Prostate gland (tissue), 2 donors: ENCODE data around the gene C16orf89. TPM values are rescaled to one million over a fixed set of nuclear protein-coding genes. Genes with fewer than 3 reads are reported as not detected.

Experiments
- DNase-seq: peaks from one replicate; pipeline ENCODE4 v3.0.0-alpha.2; 2019; ENCODE audit warnings: low spot score
- H3K27ac ChIP-seq, 2 donors: fragments of 200-600 bp; sonication (generic); 2 replicates each; pipeline ENCODE4 v1.5.1; 2017 to 2019
- H3K27me3 ChIP-seq: fragments of 200-600 bp; sonication (generic); replicated peaks from 2 replicates; pipeline ENCODE4 v1.5.1; 2019; ENCODE audit not compliant: insufficient read depth
- H3K36me3 ChIP-seq, 2 donors: fragments of 200-600 bp; sonication (generic); 1 replicate in 1 of 2; 2 replicates in 1 of 2; pipeline versions ENCODE4 v1.5.1 to v1.8.1; 2017 to 2019
- H3K4me1 ChIP-seq: fragments of 200-600 bp; sonication (generic); replicated peaks from 2 replicates; pipeline ENCODE4 v1.5.1; 2019
- H3K4me3 ChIP-seq, 2 donors: fragments of 200-600 bp; sonication (generic); 2 replicates each; pipeline ENCODE4 v1.5.1; 2017 to 2019
- H3K9me3 ChIP-seq: fragments of 200-600 bp; sonication (generic); 2 replicates; pipeline ENCODE4 v1.5.1; 2017
- CTCF ChIP-seq, 4 experiments: fragments of 200-600 bp in 2 of 4; fragments of 450-650 bp in 2 of 4; sonication (generic) in 2 of 4; IDR thresholded peaks; 1 replicate in 3 of 4; 2 replicates in 1 of 4; pipeline ENCODE4 v1.5.1; 2016 to 2019; ENCODE audit warnings: antibody characterized with exemption in 4 of 4, mild to moderate bottlenecking in 2 of 4, moderate library complexity in 2 of 4
- POLR2A ChIP-seq: fragments of 450-650 bp; IDR thresholded peaks from one replicate; pipeline ENCODE4 v1.6.1; 2016; ENCODE audit warnings: antibody characterized with exemption, mild to moderate bottlenecking
- POLR2AphosphoS5 ChIP-seq: sonication (generic); formaldehyde crosslinking; IDR thresholded peaks from one replicate; pipeline ENCODE4 v1.6.1; 2017; ENCODE audit warnings: antibody characterized with exemption
- WGBS: methylation state at CpG from one replicate; pipeline ENCODE4 v1.1.5; 2018; 5-methylcytosine and 5-hydroxymethylcytosine counted together
- intact Hi-C: fragments of 100-400 bp; cut with DNase I; formaldehyde crosslinking; loops from one replicate; pipeline ENCODE4 v1.14.2; 2022
- total RNA-seq, 2 donors: library from RNA; depleted of rRNA; stranded (reverse); fragments of >200 nt; gene quantifications; one replicate each; pipeline ENCODE4 v1.1.0, GENCODE V29; 2016

The C16orf89 gene
- total RNA-seq, 2 donors from 2014 or later: 6.6 to 29.4 TPM

GRCh38 chr16:5058476-5058875, 7.3 kb downstream of the C16orf89 start:
- no peak for TF ChIP-seq POLR2A
- TF ChIP-seq POLR2AphosphoS5: no peak
- TF ChIP-seq CTCF (IDR thresholded peaks at IDR 0.05): no peak
- 62% methylated on average over 7 of the region's 7 CpGs for WGBS
- intact Hi-C loops: no loop called here
- Histone ChIP-seq H3K36me3 (no peaks in the 10 kb centered on the region), H3K27me3 (no peaks in the 10 kb centered on the region), H3K4me1 (no peaks in the 10 kb centered on the region), H3K27ac (no peak overlapping the region), H3K4me3 (no peak overlapping the region), H3K9me3 (no peaks in the 10 kb centered on the region)
- DNase-seq: no peak

GRCh38 chr16:5056352-5056751, 9.4 kb downstream of the C16orf89 start:
- Histone ChIP-seq H3K36me3 (no peaks in the 10 kb centered on the region), H3K27ac (no peak overlapping the region), H3K27me3 (no peaks in the 10 kb centered on the region), H3K4me3 (no peak overlapping the region), H3K9me3 (no peaks in the 10 kb centered on the region), H3K4me1 (no peaks in the 10 kb centered on the region)
- 17% methylated on average over 11 of the region's 11 CpGs for WGBS
- intact Hi-C loops: no loop called here
- no peak for DNase-seq
- TF ChIP-seq POLR2A (no peak), CTCF (IDR thresholded peaks at IDR 0.05) (no peak), POLR2AphosphoS5 (no peak)

- Histone ChIP-seq H3K4me1 (no peaks in the 10 kb centered on the region), H3K36me3 (no peaks in the 10 kb centered on the region), H3K27ac (no peak overlapping the region), H3K9me3 (no peaks in the 10 kb centered on the region), H3K27me3 (no peaks in the 10 kb centered on the region), H3K4me3 (no peak overlapping the region)
- TF ChIP-seq POLR2A (no peak), POLR2AphosphoS5 (no peak), CTCF (IDR thresholded peaks at IDR 0.05) (no peak)
- DNase-seq: no peak
- intact Hi-C loops: no loop called here
- 64% methylated on average over 16 of the region's 16 CpGs for WGBS
Observed at GRCh38 chr16:5054876-5055865, 10.6 kb downstream of the C16orf89 start.

GRCh38 chr16:5046914-5047313, 18.8 kb downstream of the C16orf89 start:
- Histone ChIP-seq H3K9me3 (no peaks in the 10 kb centered on the region), H3K27ac (no peak overlapping the region), H3K36me3 (no peaks in the 10 kb centered on the region), H3K4me1 (no peaks in the 10 kb centered on the region), H3K27me3 (no peaks in the 10 kb centered on the region), H3K4me3 (no peak overlapping the region)
- DNase-seq: no peak
- intact Hi-C loops: no loop called here
- TF ChIP-seq POLR2A (no peak), CTCF (IDR thresholded peaks at IDR 0.05) (no peak), POLR2AphosphoS5 (no peak)
- 83% methylated on average over 2 of the region's 2 CpGs for WGBS
